Smooth muscle cell (in vitro differentiated cells): Measurements from ENCODE around the gene NDUFA12. TPM values are rescaled to one million over a fixed set of nuclear protein-coding genes. Genes with fewer than 3 reads are reported as not detected.

ENCODE experiments used
- DNase-seq: peaks from one replicate; lab custom pipeline; 2025; ENCODE audit not compliant: unreplicated experiment; lab: John Stamatoyannopoulos, UW
- H2AFZ ChIP-seq: fragments of 200-600 bp; sonication (generic); 2 replicates; pipeline ENCODE4 v1.6.0; 2016; ENCODE audit warnings: antibody characterized with exemption, low read depth, mild to moderate bottlenecking
- H3F3A ChIP-seq: fragments of 200-600 bp; sonication (generic); 2 replicates; pipeline ENCODE4 v1.6.0; 2017; ENCODE audit warnings: antibody characterized with exemption, low read depth
- H3K27ac ChIP-seq: fragments of 200-600 bp; sonication (generic); 2 replicates; pipeline ENCODE4 v1.5.1; 2016; ENCODE audit warnings: low read depth, mild to moderate bottlenecking
- H3K27me3 ChIP-seq: fragments of 200-600 bp; sonication (generic); 2 replicates; pipeline ENCODE4 v1.6.1; 2016; ENCODE audit warnings: low read depth, mild to moderate bottlenecking
- H3K36me3 ChIP-seq: fragments of 200-600 bp; sonication (generic); 2 replicates; pipeline ENCODE4 v1.5.1; 2016; ENCODE audit warnings: low read depth
- H3K4me1 ChIP-seq: fragments of 200-600 bp; sonication (generic); 2 replicates; pipeline ENCODE4 v1.5.1; 2016; ENCODE audit warnings: low read depth
- H3K4me2 ChIP-seq: fragments of 200-600 bp; sonication (generic); 2 replicates; pipeline ENCODE4 v1.6.0; 2016; ENCODE audit warnings: mild to moderate bottlenecking
- H3K4me3 ChIP-seq: fragments of 200-600 bp; sonication (generic); 2 replicates; pipeline ENCODE4 v1.5.1; 2016; ENCODE audit warnings: mild to moderate bottlenecking
- H3K79me2 ChIP-seq: fragments of 200-600 bp; sonication (generic); 2 replicates; pipeline ENCODE4 v1.6.0; 2016; ENCODE audit warnings: low read depth, mild to moderate bottlenecking
- H3K9ac ChIP-seq: fragments of 200-600 bp; sonication (generic); 2 replicates; pipeline ENCODE4 v1.6.0; 2016; ENCODE audit warnings: low read depth
- H3K9me3 ChIP-seq: fragments of 200-600 bp; sonication (generic); replicated peaks from 2 replicates; pipeline ENCODE4 v1.5.1; 2016; ENCODE audit warnings: low read depth
- H4K20me1 ChIP-seq: fragments of 200-600 bp; sonication (generic); 2 replicates; pipeline ENCODE4 v1.6.0; 2016; ENCODE audit warnings: low read depth
- WGBS: methylation state at CpG from one replicate; pipeline ENCODE4 v1.1.7; 2016; ENCODE audit warnings: low lambda C conversion rate; 5-methylcytosine and 5-hydroxymethylcytosine counted together
- polyA plus RNA-seq: library from polyadenylated mRNA; unstranded; fragments of >200 nt; fragmentation: Nextera tagmentation; extraction: Ambion mirVana; gene quantifications from 2 replicates; pipeline ENCODE4 v1.2.1, GENCODE V29; 2016
- total RNA-seq: library from RNA; depleted of rRNA; stranded (reverse); fragments of >200 nt; gene quantifications from 2 replicates; pipeline ENCODE4 v1.2.3, GENCODE V29; 2014
- TF ChIP-seq, protein P1 (sequence below): fragments of 200-600 bp; sonication (generic); IDR thresholded peaks from 2 replicates; pipeline ENCODE4 v1.5.1; 2017; ENCODE audit warnings: borderline replicate concordance, mild to moderate bottlenecking, antibody characterized with exemption; ENCODE audit not compliant: insufficient read depth, poor library complexity, severe bottlenecking

Gene NDUFA12
- total and polyA plus RNA-seq, 2 experiments from 2014 or later, result 236 to 300 TPM

- H3K27me3 ChIP-seq, result no peaks in the 10 kb centered on the region
- 85% methylated on average over 7 of the region's 7 CpGs for WGBS
- no peaks in the 10 kb centered on the region for H3K79me2 ChIP-seq
- no peaks in the 10 kb centered on the region for H3K9me3 ChIP-seq
- H3K36me3 ChIP-seq, result no peaks in the 10 kb centered on the region
- DNase-seq, result no peak
- no peak overlapping the region for H3K9ac ChIP-seq
- TF ChIP-seq, protein P1, sequence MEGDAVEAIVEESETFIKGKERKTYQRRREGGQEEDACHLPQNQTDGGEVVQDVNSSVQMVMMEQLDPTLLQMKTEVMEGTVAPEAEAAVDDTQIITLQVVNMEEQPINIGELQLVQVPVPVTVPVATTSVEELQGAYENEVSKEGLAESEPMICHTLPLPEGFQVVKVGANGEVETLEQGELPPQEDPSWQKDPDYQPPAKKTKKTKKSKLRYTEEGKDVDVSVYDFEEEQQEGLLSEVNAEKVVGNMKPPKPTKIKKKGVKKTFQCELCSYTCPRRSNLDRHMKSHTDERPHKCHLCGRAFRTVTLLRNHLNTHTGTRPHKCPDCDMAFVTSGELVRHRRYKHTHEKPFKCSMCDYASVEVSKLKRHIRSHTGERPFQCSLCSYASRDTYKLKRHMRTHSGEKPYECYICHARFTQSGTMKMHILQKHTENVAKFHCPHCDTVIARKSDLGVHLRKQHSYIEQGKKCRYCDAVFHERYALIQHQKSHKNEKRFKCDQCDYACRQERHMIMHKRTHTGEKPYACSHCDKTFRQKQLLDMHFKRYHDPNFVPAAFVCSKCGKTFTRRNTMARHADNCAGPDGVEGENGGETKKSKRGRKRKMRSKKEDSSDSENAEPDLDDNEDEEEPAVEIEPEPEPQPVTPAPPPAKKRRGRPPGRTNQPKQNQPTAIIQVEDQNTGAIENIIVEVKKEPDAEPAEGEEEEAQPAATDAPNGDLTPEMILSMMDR, result no peak
- no peaks in the 10 kb centered on the region for H4K20me1 ChIP-seq
- peaks cover 5% of the 10 kb centered on the region for H3K4me1 ChIP-seq
- H3K27ac ChIP-seq, result no peak overlapping the region
- no peak overlapping the region for H2AFZ ChIP-seq
- no peak overlapping the region for H3K4me2 ChIP-seq
- no peaks in the 10 kb centered on the region for H3F3A ChIP-seq
- no peak overlapping the region for H3K4me3 ChIP-seq
These were observed 52.2 kb downstream of the NDUFA12 start for GRCh38 chr12:94951071-94951934.

DNA sequence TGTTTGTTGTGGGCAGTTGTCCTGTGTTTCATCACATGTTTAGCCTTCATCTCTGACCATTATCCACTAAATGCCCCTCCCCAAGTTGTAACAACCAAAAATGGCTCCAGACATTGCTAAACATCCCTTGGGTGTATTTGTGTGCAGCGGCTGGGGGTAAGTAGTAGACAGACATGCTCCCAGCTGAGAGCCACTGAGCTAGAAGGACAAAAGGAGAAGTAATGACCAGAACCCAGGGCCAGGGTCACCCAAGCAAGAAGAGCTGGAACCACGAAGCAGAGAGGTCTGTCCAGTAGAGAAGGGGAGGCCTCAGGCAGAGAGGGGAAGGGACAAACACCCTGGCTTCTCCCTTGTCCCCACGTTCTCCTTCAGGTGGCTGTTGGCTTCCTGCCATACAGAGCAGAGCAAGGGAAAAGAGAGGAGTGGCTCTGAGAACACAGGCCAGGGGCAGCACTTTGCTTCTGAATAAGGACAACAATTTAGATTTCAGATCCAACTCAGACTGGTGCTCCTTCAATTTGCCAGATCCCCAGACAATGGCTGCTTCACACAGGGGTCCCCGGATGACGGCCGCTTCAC, 55.2 kb downstream of the NDUFA12 start:
- H3K27ac ChIP-seq, result no peak overlapping the region
- no peak for DNase-seq
- WGBS, result 96% methylated on average over 6 of the region's 6 CpGs
- no peaks in the 10 kb centered on the region for H3K9me3 ChIP-seq
- H2AFZ ChIP-seq, result no peak overlapping the region
- no peaks in the 10 kb centered on the region for H3F3A ChIP-seq
- no peaks in the 10 kb centered on the region for H3K36me3 ChIP-seq
- no peak overlapping the region for H3K9ac ChIP-seq
- H3K27me3 ChIP-seq, result no peaks in the 10 kb centered on the region
- TF ChIP-seq, protein P1, result no peak
- no peak overlapping the region for H3K4me2 ChIP-seq
- no peaks in the 10 kb centered on the region for H3K4me1 ChIP-seq
- H3K4me3 ChIP-seq, result no peak overlapping the region
- no peaks in the 10 kb centered on the region for H4K20me1 ChIP-seq
- H3K79me2 ChIP-seq, result no peaks in the 10 kb centered on the region

DNA sequence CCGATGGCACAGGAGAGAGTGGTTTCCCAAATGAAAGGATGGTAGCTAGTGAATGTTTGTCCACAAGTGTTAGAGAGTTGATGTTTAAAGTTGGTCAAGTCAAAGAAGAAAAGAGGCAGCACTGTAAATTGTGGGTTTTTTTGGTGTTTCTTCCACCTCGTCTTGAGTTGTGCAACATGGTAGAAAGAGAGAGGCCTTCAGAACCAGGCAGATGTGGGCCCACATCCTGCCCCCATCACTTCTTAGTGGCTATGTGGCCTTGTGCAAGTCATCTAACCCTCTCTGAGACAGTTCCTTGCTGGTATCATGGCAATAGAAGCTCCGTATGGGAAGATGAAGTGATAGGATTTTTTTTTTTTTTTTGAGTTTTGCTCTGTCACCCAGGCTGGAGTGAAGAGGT, 60.8 kb downstream of the NDUFA12 start:
- Histone ChIP-seq H3K4me2 (no peak overlapping the region), H3K9me3 (no peaks in the 10 kb centered on the region), H3F3A (no peaks in the 10 kb centered on the region), H4K20me1 (no peaks in the 10 kb centered on the region), H3K27ac (no peak overlapping the region), H3K36me3 (no peaks in the 10 kb centered on the region), H3K9ac (no peak overlapping the region), H2AFZ (no peak overlapping the region), H3K27me3 (no peaks in the 10 kb centered on the region), H3K79me2 (no peaks in the 10 kb centered on the region), H3K4me3 (no peak overlapping the region), H3K4me1 (peaks cover 7% of the 10 kb centered on the region)
- DNase-seq, result no peak
- 98% methylated on average over 3 of the region's 3 CpGs for WGBS
- TF ChIP-seq, protein P1, result no peak
